HL-60 (cell line): Measurements from ENCODE around the gene POLR1A.

Experiments used
- DNase-seq, 2 experiments: peaks; one replicate each; pipeline ENCODE4 v3.0.0-alpha.2; 2010 to 2020; ENCODE audit warnings: low read depth in 1 of 2, low spot score in 1 of 2
- H3K27ac ChIP-seq: fragments of 250-450 bp; sonication (Bioruptor Pico); replicated peaks from 2 replicates; pipeline ENCODE4 v1.5.1; 2020; ENCODE audit warnings: mild to moderate bottlenecking, moderate library complexity
- H3K27me3 ChIP-seq: fragments of 250-450 bp; sonication (Bioruptor Pico); 2 replicates; pipeline ENCODE4 v1.5.1; 2021; ENCODE audit warnings: mild to moderate bottlenecking, moderate library complexity; ENCODE audit not compliant: insufficient read depth, poor library complexity, severe bottlenecking
- H3K4me3 ChIP-seq: replicated peaks from 2 replicates; pipeline ENCODE4 v1.5.1; 2011; ENCODE audit warnings: mild to moderate bottlenecking, control low read depth, low read length; ENCODE audit not compliant: insufficient read depth
- GABPA ChIP-seq: IDR thresholded peaks from 2 replicates; pipeline ENCODE4 v1.6.1; 2012; ENCODE audit warnings: low read depth
- POLR2AphosphoS5 ChIP-seq: IDR thresholded peaks from 2 replicates; pipeline ENCODE4 v1.6.1; 2012; ENCODE audit warnings: low read depth
- SPI1 ChIP-seq: IDR thresholded peaks from 2 replicates; pipeline ENCODE4 v1.6.1; 2012; ENCODE audit warnings: low read depth, mild to moderate bottlenecking, borderline replicate concordance
- TF ChIP-seq, protein P1 (sequence below): IDR thresholded peaks from one replicate; pipeline ENCODE4 v1.5.1; 2011; ENCODE audit warnings: low read length, control low read depth, inconsistent platforms; ENCODE audit not compliant: insufficient read depth
- TF ChIP-seq, protein P2 (sequence below): IDR thresholded peaks from 2 replicates; pipeline ENCODE4 v1.6.1; 2012; ENCODE audit warnings: low read depth; ENCODE audit not compliant: insufficient replicate concordance

Gene POLR1A

DNA sequence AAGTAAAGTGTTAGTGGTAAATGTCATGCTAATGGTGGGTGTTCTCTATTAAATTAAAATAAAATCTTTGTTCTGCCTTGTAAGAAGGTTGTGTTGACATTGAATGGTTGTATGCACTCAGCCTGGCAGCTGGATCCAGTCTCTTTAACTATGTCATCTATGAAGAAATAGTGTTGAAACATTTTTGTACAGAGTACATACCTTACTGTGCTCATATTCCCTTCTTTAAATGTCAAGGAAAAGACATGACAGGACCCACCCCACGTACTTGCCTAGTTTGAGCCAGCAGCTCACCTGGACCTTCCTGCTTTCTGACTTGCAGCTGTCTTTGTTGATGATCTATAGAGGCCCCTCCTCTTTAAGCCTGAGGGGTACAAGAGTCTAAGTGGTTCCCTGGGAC is 131.3 kb downstream of the POLR1A start:
- no peaks in the 10 kb centered on the region for H3K27me3 ChIP-seq
- TF ChIP-seq, protein P1, sequence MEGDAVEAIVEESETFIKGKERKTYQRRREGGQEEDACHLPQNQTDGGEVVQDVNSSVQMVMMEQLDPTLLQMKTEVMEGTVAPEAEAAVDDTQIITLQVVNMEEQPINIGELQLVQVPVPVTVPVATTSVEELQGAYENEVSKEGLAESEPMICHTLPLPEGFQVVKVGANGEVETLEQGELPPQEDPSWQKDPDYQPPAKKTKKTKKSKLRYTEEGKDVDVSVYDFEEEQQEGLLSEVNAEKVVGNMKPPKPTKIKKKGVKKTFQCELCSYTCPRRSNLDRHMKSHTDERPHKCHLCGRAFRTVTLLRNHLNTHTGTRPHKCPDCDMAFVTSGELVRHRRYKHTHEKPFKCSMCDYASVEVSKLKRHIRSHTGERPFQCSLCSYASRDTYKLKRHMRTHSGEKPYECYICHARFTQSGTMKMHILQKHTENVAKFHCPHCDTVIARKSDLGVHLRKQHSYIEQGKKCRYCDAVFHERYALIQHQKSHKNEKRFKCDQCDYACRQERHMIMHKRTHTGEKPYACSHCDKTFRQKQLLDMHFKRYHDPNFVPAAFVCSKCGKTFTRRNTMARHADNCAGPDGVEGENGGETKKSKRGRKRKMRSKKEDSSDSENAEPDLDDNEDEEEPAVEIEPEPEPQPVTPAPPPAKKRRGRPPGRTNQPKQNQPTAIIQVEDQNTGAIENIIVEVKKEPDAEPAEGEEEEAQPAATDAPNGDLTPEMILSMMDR = no peak
- TF ChIP-seq SPI1 (no peak), POLR2AphosphoS5 (no peak), GABPA (no peak)
- TF ChIP-seq, protein P2, sequence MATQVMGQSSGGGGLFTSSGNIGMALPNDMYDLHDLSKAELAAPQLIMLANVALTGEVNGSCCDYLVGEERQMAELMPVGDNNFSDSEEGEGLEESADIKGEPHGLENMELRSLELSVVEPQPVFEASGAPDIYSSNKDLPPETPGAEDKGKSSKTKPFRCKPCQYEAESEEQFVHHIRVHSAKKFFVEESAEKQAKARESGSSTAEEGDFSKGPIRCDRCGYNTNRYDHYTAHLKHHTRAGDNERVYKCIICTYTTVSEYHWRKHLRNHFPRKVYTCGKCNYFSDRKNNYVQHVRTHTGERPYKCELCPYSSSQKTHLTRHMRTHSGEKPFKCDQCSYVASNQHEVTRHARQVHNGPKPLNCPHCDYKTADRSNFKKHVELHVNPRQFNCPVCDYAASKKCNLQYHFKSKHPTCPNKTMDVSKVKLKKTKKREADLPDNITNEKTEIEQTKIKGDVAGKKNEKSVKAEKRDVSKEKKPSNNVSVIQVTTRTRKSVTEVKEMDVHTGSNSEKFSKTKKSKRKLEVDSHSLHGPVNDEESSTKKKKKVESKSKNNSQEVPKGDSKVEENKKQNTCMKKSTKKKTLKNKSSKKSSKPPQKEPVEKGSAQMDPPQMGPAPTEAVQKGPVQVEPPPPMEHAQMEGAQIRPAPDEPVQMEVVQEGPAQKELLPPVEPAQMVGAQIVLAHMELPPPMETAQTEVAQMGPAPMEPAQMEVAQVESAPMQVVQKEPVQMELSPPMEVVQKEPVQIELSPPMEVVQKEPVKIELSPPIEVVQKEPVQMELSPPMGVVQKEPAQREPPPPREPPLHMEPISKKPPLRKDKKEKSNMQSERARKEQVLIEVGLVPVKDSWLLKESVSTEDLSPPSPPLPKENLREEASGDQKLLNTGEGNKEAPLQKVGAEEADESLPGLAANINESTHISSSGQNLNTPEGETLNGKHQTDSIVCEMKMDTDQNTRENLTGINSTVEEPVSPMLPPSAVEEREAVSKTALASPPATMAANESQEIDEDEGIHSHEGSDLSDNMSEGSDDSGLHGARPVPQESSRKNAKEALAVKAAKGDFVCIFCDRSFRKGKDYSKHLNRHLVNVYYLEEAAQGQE = no peak
- no peak overlapping the region for H3K27ac ChIP-seq
- DNase-seq = no peak
- no peak overlapping the region for H3K4me3 ChIP-seq

DNA sequence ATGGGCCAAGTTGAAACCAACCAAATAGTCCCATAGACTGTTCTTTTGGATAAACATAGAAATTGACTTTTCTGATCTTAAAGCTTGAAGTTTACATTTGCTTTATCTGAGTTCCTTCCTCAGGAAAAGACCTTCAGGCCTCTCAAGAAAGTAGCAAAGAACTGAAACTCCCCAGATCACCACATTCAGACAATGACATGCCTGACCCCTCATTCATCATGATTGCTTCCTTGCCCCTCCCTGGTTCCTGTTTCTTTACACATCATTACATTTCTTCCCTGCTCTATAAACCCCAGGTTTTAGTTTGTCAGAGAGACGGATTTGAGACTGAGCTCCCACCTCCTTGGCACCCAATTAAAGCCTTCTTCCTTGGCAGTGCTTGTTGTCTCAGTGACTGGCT is 133.3 kb downstream of the POLR1A start:
- no peaks in the 10 kb centered on the region for H3K27me3 ChIP-seq
- TF ChIP-seq, protein P1 = no peak
- no peak for TF ChIP-seq GABPA
- no peak for TF ChIP-seq SPI1
- TF ChIP-seq POLR2AphosphoS5 = no peak
- TF ChIP-seq, protein P2 = no peak
- no peak overlapping the region for H3K4me3 ChIP-seq
- H3K27ac ChIP-seq = no peak overlapping the region
- DNase-seq = no peak

DNA sequence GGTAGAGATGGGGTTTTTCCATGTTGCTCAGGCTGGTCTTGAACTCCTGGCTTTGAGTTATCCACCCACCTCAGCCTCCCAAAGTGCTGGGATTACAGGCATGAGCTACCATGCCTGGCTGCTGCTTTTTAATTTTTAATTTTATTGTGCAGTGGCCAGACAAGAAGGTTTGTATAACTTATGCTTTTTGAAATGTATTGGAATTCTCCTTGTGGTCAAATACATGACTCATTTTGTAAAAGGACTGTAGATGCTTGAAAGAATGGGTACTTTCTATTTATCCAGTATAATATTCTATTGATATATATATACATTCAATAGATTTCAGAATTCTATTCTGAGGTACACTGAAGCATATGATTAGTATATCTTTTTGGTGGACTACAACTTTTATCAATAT is 134.3 kb downstream of the POLR1A start:
- Histone ChIP-seq H3K27ac (no peak overlapping the region), H3K27me3 (no peaks in the 10 kb centered on the region), H3K4me3 (no peak overlapping the region)
- no peak for DNase-seq
- TF ChIP-seq, protein P1 = no peak
- TF ChIP-seq GABPA (no peak), POLR2AphosphoS5 (no peak), SPI1 (no peak)
- TF ChIP-seq, protein P2 = no peak
